Fibroblast of the aortic adventitia (primary cell): ENCODE results near the gene CDC42EP1. TPM values are rescaled to one million over a fixed set of nuclear protein-coding genes. Genes with fewer than 3 reads are reported as not detected.

Source experiments
- DNase-seq: peaks from one replicate; pipeline ENCODE4 v3.0.0-alpha.2; 2010; ENCODE audit warnings: low read depth
- H3K4me3 ChIP-seq: 2 replicates; pipeline ENCODE4 v1.5.1; 2011; ENCODE audit warnings: low read depth, mild to moderate bottlenecking, control low read depth, low read length, moderate library complexity
- CTCF ChIP-seq: IDR thresholded peaks from 2 replicates; pipeline ENCODE4 v1.5.1; 2011; ENCODE audit warnings: mild to moderate bottlenecking, low read length, control low read depth, inconsistent platforms; ENCODE audit not compliant: insufficient read depth
- small RNA-seq: library from RNA; depleted of rRNA; stranded (forward); fragments of <200 nt; gene quantifications from one replicate; pipeline ENCODE3, GENCODE V24; 2012
- total RNA-seq: library from RNA; depleted of rRNA; stranded (reverse); fragments of >200 nt; gene quantifications from 2 replicates; pipeline ENCODE4 v1.2.3, GENCODE V29; 2012; ENCODE audit warnings: low replicate concordance

CDC42EP1 gene
- total RNA-seq, 1 donor: 30.3 TPM

GRCh38 chr22:37617431-37617830 is 57.2 kb downstream of the CDC42EP1 start:
- H3K4me3 ChIP-seq: no peak overlapping the region
- TF ChIP-seq CTCF: no peak
- DNase-seq: no peak

- no peak for DNase-seq
- H3K4me3 ChIP-seq: no peak overlapping the region
- TF ChIP-seq CTCF: no peak
Observed at GRCh38 chr22:37618072-37618656, 57.9 kb downstream of the CDC42EP1 start.

- TF ChIP-seq CTCF: no peak
- H3K4me3 ChIP-seq: no peak overlapping the region
- DNase-seq: no peak
Observed at GRCh38 chr22:37618674-37619073, 58.4 kb downstream of the CDC42EP1 start.

Small RNA genes lying within 50 kb of the gene (small RNA-seq; reads per million reads assigned to genes)
- gene RF00017: not detected

Other genes starting within 250 kb of the CDC42EP1 start
- 0.18 and 0.33 TPM in 2 replicates for gene ELFN2, start 133.0 kb upstream of the CDC42EP1 start, total RNA-seq
- 0.16 and 0.36 TPM in 2 replicates for gene MFNG, start 74.1 kb upstream of the CDC42EP1 start, total RNA-seq
- 5.8 and 13.1 TPM in 2 replicates for gene CARD10, start 41.1 kb upstream of the CDC42EP1 start, total RNA-seq
- not detected in 2 replicates for gene LGALS2, start 19.6 kb downstream of the CDC42EP1 start, total RNA-seq
- gene GGA1, start 48.4 kb downstream of the CDC42EP1 start, total RNA-seq: 12.0 and 35.0 TPM in 2 replicates
- gene SH3BP1, start 79.2 kb downstream of the CDC42EP1 start, total RNA-seq: 1.8 and 4.6 TPM in 2 replicates
- 3.4 and 7.4 TPM in 2 replicates for gene PDXP, start 98.2 kb downstream of the CDC42EP1 start, total RNA-seq
- gene LGALS1, start 115.2 kb downstream of the CDC42EP1 start, total RNA-seq: 3,846 and 5,734 TPM in 2 replicates
- gene NOL12, start 125.9 kb downstream of the CDC42EP1 start, total RNA-seq: 12.7 and 14.0 TPM in 2 replicates
- gene TRIOBP, start 136.6 kb downstream of the CDC42EP1 start, total RNA-seq: 150 and 151 TPM in 2 replicates
- 13.1 and 16.2 TPM in 2 replicates for gene GCAT, start 247.5 kb downstream of the CDC42EP1 start, total RNA-seq